Stomach (tissue), 9 donors: ENCODE data around the gene DOK6. TPM values are rescaled to one million over a fixed set of nuclear protein-coding genes. Genes with fewer than 3 reads are reported as not detected.

Source experiments
- DNase-seq, 2 donors: peaks; one replicate each; pipeline versions ENCODE4 v3.0.0 to v3.0.0-alpha.2; 2013 to 2019
- H3K27ac ChIP-seq, 5 donors: fragments of 200-600 bp in 4 of 5; sonication (generic) in 4 of 5; one replicate each; pipeline ENCODE4 v1.5.1; 2013 to 2019; ENCODE audit warnings: mild to moderate bottlenecking in 1 of 5, moderate library complexity in 1 of 5
- H3K27me3 ChIP-seq, 3 donors: fragments of 200-600 bp; sonication (generic); one replicate each; pipeline ENCODE4 v1.5.1; 2017 to 2019; ENCODE audit warnings: mixed run types in 1 of 3
- H3K36me3 ChIP-seq, 4 donors: fragments of 200-600 bp; sonication (generic); 1 replicate in 3 of 4; 2 replicates in 1 of 4; pipeline ENCODE4 v1.5.1; 2016 to 2019
- H3K4me1 ChIP-seq, 4 donors: fragments of 200-600 bp; sonication (generic); one replicate each; pipeline ENCODE4 v1.5.1; 2016 to 2019
- H3K4me3 ChIP-seq, 4 donors: fragments of 200-600 bp; sonication (generic) in 3 of 4; one replicate each; pipeline ENCODE4 v1.5.1; 2016 to 2019; ENCODE audit warnings: mild to moderate bottlenecking in 1 of 4
- H3K9me3 ChIP-seq, 4 donors: fragments of 200-600 bp; sonication (generic); one replicate each; pipeline ENCODE4 v1.5.1; 2016 to 2019
- CTCF ChIP-seq, 7 experiments: fragments of 450-650 bp in 4 of 7; fragments of 200-600 bp in 3 of 7; sonication (generic) in 3 of 7; IDR thresholded peaks; one replicate each; pipeline ENCODE4 v1.5.1; 2016 to 2019; ENCODE audit warnings: antibody characterized with exemption in 7 of 7, control low read depth in 2 of 7, mild to moderate bottlenecking in 1 of 7
- EP300 ChIP-seq: sonication (generic); formaldehyde crosslinking; IDR thresholded peaks from one replicate; pipeline ENCODE4 v1.6.1; 2017; ENCODE audit warnings: antibody characterized with exemption
- POLR2A ChIP-seq, 4 donors: fragments of 450-650 bp; IDR thresholded peaks; one replicate each; pipeline ENCODE4 v1.6.1; 2016; ENCODE audit warnings: antibody characterized with exemption in 4 of 4, control low read depth in 2 of 4, mild to moderate bottlenecking in 1 of 4, moderate library complexity in 1 of 4
- POLR2AphosphoS5 ChIP-seq, 3 donors: sonication (generic); formaldehyde crosslinking; IDR thresholded peaks; one replicate each; pipeline ENCODE4 v1.6.1; 2016; ENCODE audit warnings: antibody characterized with exemption in 3 of 3
- WGBS, 5 donors: extraction: QIAGEN DNeasy Blood & Tissue Kit in 3 of 5; methylation state at CpG; one replicate each; pipeline versions ENCODE4 v1.1.5 to v1.1.7; 2013 to 2018; 5-methylcytosine and 5-hydroxymethylcytosine counted together
- intact Hi-C: fragments of 100-400 bp; cut with DNase I; formaldehyde crosslinking; loops from one replicate; pipeline ENCODE4 v1.15.1; 2023; ENCODE audit warnings: low total_unique reads
- polyA plus RNA-seq, 3 donors: library from polyadenylated mRNA; stranded (reverse); fragments of 200-250 nt; gene quantifications; one replicate each; pipeline ENCODE4 v1.2.3, GENCODE V29; 2013
- total RNA-seq, 5 donors: library from RNA; depleted of rRNA; stranded (reverse); fragments of >200 nt; gene quantifications; one replicate each; pipeline versions ENCODE4 v1.1.0 to v1.2.3, GENCODE V29; 2014 to 2016
- donor health status: healthy with polysubstance abuse.
- donor health status: Bipolar disorder and iron deficiency.
- donor health status: healthy.

The DOK6 gene
- total and polyA plus RNA-seq, 8 donors, result 0.18 to 10.1 (median 1.7) TPM; not detected in 1

GRCh38 chr18:69705987-69706386 lies 305.3 kb downstream of the DOK6 start:
- intact Hi-C loops, result loop anchor here (10.0 kb wide), 1 partner anchor 61 kb away; no protein-coding TSS in a partner anchor
- no peak for DNase-seq

DNA sequence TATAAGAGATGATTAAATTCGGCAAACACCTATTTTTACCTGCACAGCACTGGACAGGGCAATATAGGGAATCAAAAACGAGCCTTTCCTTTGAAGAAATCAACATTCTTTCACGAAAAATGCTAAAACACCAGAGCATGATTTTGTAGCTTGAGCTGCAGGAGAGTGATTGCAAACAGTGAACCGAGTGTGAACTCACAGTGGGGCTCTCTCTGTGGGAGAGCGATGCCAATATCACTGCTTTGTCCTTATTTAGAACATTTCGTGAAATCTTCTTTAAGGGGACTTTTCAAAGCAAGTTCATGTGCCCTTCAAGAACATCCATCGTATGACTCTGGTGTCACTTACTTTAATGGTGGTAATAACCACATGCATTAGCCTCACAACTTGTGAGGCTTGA lies 308.2 kb downstream of the DOK6 start:
- intact Hi-C loops, result loop anchor here (10.0 kb wide), 1 partner anchor 64 kb away; no protein-coding TSS in a partner anchor
- 63 to 79% (median 69%) methylated on average over 7 of the region's 7 CpGs for WGBS, 5 donors
- no peak for TF ChIP-seq POLR2A (IDR thresholded peaks at IDR 0.05)
- TF ChIP-seq EP300, result no peak
- TF ChIP-seq CTCF (IDR thresholded peaks at IDR 0.05), result no peak
- TF ChIP-seq POLR2AphosphoS5 (IDR thresholded peaks at IDR 0.05), result no peak
- no peaks in the 10 kb centered on the region for H3K4me1 ChIP-seq
- H3K4me3 ChIP-seq, result no peak overlapping the region
- no peaks in the 10 kb centered on the region for H3K36me3 ChIP-seq
- no peaks in the 10 kb centered on the region for H3K9me3 ChIP-seq
- no peaks in the 10 kb centered on the region for H3K27me3 ChIP-seq
- DNase-seq, result no peak
- no peak overlapping the region for H3K27ac ChIP-seq

More at GRCh38 chr18:69705987-69706386, 305.3 kb downstream of the DOK6 start:
- H3K27me3 ChIP-seq, result no peaks in the 10 kb centered on the region
- H3K4me1 ChIP-seq, result no peaks in the 10 kb centered on the region
- H3K36me3 ChIP-seq, result no peaks in the 10 kb centered on the region
- TF ChIP-seq POLR2AphosphoS5 (IDR thresholded peaks at IDR 0.05), result no peak
- no peak for TF ChIP-seq EP300
- TF ChIP-seq POLR2A (IDR thresholded peaks at IDR 0.05), result no peak
- TF ChIP-seq CTCF (IDR thresholded peaks at IDR 0.05), result no peak
- 23 to 53% (median 36%) methylated on average over 2 of the region's 2 CpGs for WGBS, 5 donors
- no peaks in the 10 kb centered on the region for H3K9me3 ChIP-seq
- H3K4me3 ChIP-seq, result no peak overlapping the region
- no peak overlapping the region for H3K27ac ChIP-seq

- intact Hi-C loops, result no loop called here
Measured at GRCh38 chr18:69715191-69715795, 314.6 kb downstream of the DOK6 start.

DNA sequence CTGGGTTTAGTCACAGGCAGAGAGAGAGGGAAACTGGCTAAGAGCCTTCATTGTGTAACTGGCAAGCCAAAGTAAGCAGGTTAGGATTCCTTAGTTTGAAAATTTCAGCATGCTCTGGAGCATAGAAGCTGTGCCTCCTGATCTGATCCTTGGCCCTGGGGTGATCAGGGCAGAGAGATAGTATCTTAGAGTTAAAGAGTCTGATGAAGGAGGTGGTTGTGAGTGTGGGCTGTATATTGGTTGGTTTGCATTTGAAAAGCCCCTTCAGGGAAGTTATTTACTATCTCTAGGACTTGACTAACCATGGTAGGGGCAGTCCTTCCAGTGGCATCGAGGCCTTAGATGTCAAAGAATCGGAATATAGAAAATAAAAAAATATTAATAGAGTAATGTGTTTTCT lies 316.9 kb downstream of the DOK6 start:
- no peaks in the 10 kb centered on the region for H3K27me3 ChIP-seq
- no peak for DNase-seq
- no peak for TF ChIP-seq EP300
- no peak for TF ChIP-seq POLR2AphosphoS5 (IDR thresholded peaks at IDR 0.05)
- no peak for TF ChIP-seq CTCF (IDR thresholded peaks at IDR 0.05)
- no peak for TF ChIP-seq POLR2A (IDR thresholded peaks at IDR 0.05)
- H3K27ac ChIP-seq, result no peak overlapping the region
- 86 to 93% (median 89%) methylated on average over 2 of the region's 2 CpGs for WGBS, 5 donors
- intact Hi-C loops, result no loop called here
- H3K9me3 ChIP-seq, result peaks cover 7 to 32% (median 30%) of the 10 kb centered on the region in 4 donors
- no peaks in the 10 kb centered on the region for H3K36me3 ChIP-seq
- no peak overlapping the region for H3K4me3 ChIP-seq
- no peaks in the 10 kb centered on the region for H3K4me1 ChIP-seq

More at GRCh38 chr18:69715191-69715795, 314.6 kb downstream of the DOK6 start:
- WGBS, 5 donors, result 73 to 82% (median 76%) methylated on average over 7 of the region's 7 CpGs
- no peaks in the 10 kb centered on the region for H3K27me3 ChIP-seq
- no peak for DNase-seq
- H3K4me1 ChIP-seq, result no peaks in the 10 kb centered on the region
- no peaks in the 10 kb centered on the region for H3K36me3 ChIP-seq
- H3K4me3 ChIP-seq, result no peak overlapping the region
- peaks cover 7 to 32% (median 30%) of the 10 kb centered on the region in 4 donors for H3K9me3 ChIP-seq
- TF ChIP-seq CTCF (IDR thresholded peaks at IDR 0.05) (no peak), POLR2AphosphoS5 (IDR thresholded peaks at IDR 0.05) (no peak), EP300 (no peak), POLR2A (IDR thresholded peaks at IDR 0.05) (no peak)
- no peak overlapping the region for H3K27ac ChIP-seq
